Activated CD4-positive, alpha-beta T cell treated with anti-CD3 and anti-CD28 coated beads for 48 hours (primary cell): ENCODE data around the gene LRRC8B.

ENCODE experiments used
- DNase-seq: peaks from one replicate; pipeline ENCODE4 v3.0.0-alpha.2; 2020

LRRC8B gene

GRCh38 chr1:89637496-89637895 is 112.9 kb downstream of the LRRC8B start:
- no peak for DNase-seq

- no peak for DNase-seq
These were observed 115.8 kb downstream of the LRRC8B start for GRCh38 chr1:89640440-89640839.

GRCh38 chr1:89641781-89642180 is 117.2 kb downstream of the LRRC8B start:
- no peak for DNase-seq

- no peak for DNase-seq
These were observed 118.9 kb downstream of the LRRC8B start for GRCh38 chr1:89643577-89643976.

GRCh38 chr1:89644119-89644814 is 119.6 kb downstream of the LRRC8B start:
- no peak for DNase-seq

- DNase-seq = no peak
These were observed 121.6 kb downstream of the LRRC8B start for GRCh38 chr1:89646259-89646658.
